Measurements from ENCODE around the gene SART1.

SART1 gene

GRCh38 chr11:65917077-65917433, 44.5 kb upstream of the SART1 start:
- DNase-seq (ENCODE audit: low read depth): no peak
- peak overlapping the region; percentile 85 for H3K4me3 ChIP-seq (ENCODE audit: control insufficient read depth, low read depth, low read length)
- TF ChIP-seq CTCF (conservative IDR thresholded peaks at IDR 0.05; ENCODE audit: control insufficient read depth, insufficient read depth, low read depth, low read length): no peak

DNA sequence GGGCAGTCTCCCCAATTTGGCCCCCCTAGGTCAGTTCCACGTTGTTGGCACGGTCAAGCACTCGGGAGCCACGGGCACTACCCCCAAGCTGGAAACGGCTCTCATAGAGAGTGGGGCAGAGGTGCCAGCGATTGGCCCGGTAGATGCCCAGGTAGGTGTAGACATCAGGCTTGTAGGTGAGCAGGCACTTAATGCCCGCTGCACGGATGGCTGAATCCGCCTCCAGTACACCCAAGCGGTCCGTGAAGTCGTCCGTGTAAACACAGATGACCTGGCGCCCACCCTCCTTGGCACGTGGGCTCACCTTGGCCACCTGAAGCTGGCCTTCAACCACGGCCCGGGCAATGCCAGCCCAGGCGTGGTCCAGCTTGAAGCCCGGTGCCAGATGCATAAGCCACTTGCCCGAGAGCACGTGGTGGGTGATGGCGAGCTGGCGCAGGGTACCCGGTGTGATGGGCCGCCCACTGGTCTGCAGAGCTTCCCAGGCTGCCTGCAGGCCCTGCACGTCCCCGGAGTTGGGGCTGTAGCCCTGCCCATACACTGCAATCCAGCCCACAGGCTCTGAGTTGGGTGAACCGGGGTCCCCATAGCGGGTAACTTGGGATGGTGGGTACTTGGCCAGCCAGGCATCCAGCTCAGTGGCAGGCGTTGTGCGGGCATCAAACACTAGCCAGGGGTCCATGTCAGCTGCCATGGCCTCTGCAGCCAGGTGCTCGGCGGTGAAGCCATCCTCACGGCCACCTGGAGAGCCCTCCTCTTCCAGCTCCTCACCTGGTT, 43.9 kb upstream of the SART1 start:
- TF ChIP-seq CTCF (conservative IDR thresholded peaks at IDR 0.05; ENCODE audit: control insufficient read depth, insufficient read depth, low read depth, low read length): no peak
- H3K4me3 ChIP-seq (ENCODE audit: control insufficient read depth, low read depth, low read length): peak overlapping the region; percentile 85
- DNase-seq (ENCODE audit: low read depth): no peak

DNA sequence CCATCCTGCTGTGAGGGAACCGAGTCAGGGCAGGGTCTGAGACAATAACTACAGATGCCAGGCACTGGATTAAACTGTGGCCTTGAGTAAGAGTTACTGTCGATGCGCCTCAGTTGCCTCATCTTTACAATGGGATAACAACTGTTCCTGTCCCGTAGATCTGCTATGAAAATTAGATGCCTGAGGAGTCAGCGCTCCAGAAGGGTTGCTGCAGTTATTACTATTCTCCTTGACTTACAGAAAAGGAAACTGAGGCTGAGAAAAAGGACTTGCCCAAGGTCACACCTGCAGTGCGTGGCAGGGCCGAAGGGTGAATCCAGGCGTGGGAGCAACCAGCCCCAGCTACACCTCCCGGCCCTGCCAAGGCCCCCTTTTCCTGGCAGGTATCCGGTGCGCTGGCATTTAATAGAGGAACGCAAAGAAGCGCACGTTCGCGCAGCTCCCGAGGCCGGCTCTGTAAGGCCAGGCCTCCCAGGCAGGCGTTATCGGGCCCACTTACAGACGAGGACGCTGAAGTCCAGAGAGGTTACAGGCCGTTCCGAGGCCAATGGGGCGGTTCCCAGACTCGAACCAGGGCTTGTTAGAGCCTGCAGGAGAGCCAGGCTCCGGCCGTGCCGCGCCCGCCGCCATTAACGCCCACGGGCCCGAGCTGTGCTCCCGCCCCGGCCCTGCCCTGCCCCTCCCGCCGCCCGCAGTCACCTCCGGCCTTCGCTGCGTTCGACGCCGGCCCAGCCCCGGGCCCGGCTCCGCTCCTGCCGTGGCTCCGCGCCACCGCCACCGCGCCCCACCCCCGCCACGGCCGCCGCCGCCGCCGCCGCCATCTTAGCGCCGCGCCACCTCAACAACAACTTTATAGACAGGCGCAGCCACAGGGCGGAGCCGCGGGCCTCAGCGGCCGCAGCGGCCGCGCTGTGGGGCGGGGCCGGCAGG, 43.1 kb upstream of the SART1 start, which contains the start of gene C11orf68:
TSS of gene C11orf68 (minus strand) at position 852 of the 930 bp plus-strand sequence. CDS start at position 821, 31 bp downstream.
- no peak for DNase-seq (ENCODE audit: low read depth)
- peak within 1 kb of the TSS; percentile 85 for H3K4me3 ChIP-seq (ENCODE audit: control insufficient read depth, low read depth, low read length)
- TF ChIP-seq CTCF (conservative IDR thresholded peaks at IDR 0.05; ENCODE audit: control insufficient read depth, insufficient read depth, low read depth, low read length): no peak

DNA sequence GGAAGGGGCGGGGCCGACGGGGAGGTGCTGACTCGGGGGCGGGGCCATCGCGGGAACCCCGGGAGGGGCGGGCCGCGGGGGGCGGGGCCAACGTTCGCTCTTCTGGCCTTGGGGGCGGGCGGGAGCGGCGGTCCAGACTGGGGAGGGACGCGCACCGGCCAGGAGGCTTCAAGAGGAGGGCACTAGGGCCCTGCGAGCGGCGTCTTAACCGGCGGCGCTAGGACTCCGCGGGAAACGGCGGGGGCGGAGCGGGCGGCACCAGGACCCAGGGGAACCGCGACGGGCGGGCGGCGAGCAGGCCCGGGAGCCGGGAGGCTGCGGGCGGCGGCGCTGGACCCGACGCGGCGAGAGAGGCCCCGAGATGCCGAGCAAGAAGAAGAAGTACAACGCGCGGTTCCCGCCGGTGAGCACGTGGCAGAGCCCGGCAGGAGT, 42.4 kb upstream of the SART1 start, which contains the start of gene DRAP1:
TSS of gene DRAP1 (plus strand) at position 286 of the 432 bp plus-strand sequence. CDS start at position 362, 76 bp downstream.
- H3K4me3 ChIP-seq (ENCODE audit: control insufficient read depth, low read depth, low read length): peak within 1 kb of the TSS; percentile 85
- no peak for TF ChIP-seq CTCF (conservative IDR thresholded peaks at IDR 0.05; ENCODE audit: control insufficient read depth, insufficient read depth, low read depth, low read length)
- DNase-seq (ENCODE audit: low read depth): peak; percentile 96

DNA sequence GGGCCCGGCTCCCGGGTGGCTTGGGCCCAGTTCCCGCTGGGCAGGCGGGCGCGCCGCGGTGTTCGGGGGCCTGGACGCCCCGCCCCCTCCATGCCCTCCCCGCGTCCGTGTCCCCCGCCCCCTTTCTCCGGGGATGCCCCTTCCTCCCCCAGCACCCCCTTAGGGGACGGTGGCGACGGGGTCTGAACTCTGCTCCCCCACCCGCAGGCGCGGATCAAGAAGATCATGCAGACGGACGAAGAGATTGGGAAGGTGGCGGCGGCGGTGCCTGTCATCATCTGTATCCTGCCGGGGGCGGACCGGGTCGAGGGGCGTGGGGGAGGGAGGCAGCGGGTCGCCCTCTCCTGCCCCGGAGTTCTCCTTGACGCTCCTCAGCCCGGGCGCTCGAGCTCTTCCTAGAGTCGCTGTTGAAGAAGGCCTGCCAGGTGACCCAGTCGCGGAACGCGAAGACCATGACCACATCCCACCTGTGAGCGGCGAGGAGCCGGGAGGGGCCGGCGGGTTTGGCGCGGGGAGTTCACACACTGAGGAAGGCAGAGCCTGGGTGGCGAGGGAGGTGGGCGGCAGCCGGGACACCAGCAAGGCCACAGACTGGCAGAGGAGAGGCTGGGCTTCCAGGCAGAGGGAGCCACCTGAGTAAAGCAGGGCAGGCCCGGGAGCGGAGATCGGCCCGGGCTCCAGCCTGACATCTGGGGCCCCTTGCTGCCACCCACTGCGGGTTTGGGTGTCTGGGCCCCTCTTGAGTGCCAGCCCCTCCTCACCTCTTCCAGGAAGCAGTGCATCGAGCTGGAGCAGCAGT, 41.8 kb upstream of the SART1 start:
- no peak for DNase-seq (ENCODE audit: low read depth)
- peak overlapping the region; percentile 74 for H3K4me3 ChIP-seq (ENCODE audit: control insufficient read depth, low read depth, low read length)
- no peak for TF ChIP-seq CTCF (conservative IDR thresholded peaks at IDR 0.05; ENCODE audit: control insufficient read depth, insufficient read depth, low read depth, low read length)

- H3K4me3 ChIP-seq (ENCODE audit: control insufficient read depth, low read depth, low read length): peak overlapping the region; percentile 74
- no peak for DNase-seq (ENCODE audit: low read depth)
- no peak for TF ChIP-seq CTCF (conservative IDR thresholded peaks at IDR 0.05; ENCODE audit: control insufficient read depth, insufficient read depth, low read depth, low read length)
Observed at GRCh38 chr11:65920372-65920802, 41.1 kb upstream of the SART1 start.
